ENCODE results near the gene CDT1. TPM values are rescaled to one million over a fixed set of nuclear protein-coding genes. Genes with fewer than 3 reads are reported as not detected.
A peak's percentile ranks its signal among the peaks of the same experiment; 100 is the strongest.
"Not testable (repeated sequence)": the region's sequence is repeated elsewhere in the genome, so short reads cannot be mapped to it uniquely, and the experiment has no call there.

Gene CDT1
- polyA plus RNA-seq, 1 experiment: 2.4 TPM

DNA sequence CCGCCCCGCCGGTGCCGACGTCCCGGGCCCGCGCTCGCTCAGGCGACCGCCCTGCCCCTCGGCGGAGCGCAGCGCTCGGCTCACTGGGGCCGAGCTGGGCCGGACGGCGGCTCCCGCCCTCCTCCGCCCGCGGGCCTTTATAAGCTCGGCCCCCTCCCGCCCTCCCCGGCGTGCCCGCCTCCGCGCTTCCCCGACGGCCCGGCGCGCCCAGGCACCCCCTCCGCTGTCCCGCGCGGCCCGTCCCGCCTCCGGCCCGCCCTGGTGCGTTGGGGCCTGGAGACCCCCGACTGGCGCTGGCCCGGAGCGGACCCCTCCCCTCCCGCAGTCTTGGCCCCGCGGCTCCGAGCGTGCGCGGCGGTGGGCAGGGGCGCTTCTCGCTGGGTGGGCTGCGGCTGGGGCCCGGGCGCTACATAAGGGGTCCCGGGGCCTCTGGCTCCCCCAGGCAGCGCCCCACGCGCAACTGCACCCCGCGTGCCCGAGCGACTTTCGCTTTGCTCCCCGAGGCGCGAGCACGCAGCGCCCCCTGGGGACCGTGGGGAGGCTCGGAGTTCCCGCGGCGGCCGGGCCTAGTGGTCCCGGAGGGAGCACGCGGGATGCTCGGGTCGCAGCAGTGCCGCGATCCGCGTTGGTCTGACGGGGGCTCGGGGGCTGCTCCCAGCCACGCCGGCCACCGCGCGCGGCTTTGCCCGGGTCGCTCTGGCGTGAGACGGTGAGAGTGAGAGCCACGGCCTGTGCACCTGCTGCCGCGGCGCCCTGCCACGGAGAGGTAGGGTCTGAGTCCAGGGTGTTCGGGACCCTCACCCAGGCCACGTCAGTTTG is 18.3 kb upstream of the CDT1 start, which contains the start of gene PIEZO1:
PIEZO1 (minus strand) TSS at position 115 of the 819 bp plus-strand sequence. CDS start 256 bp downstream, outside the sequence.
- H3K4me3 ChIP-seq (ENCODE audit: low read depth, low read length): peak within 1 kb of the TSS; percentile 62
- no peaks in the 10 kb centered on the region for H3K27me3 ChIP-seq (ENCODE audit: control insufficient read depth, insufficient read depth, low read length)
- TF ChIP-seq, protein P1, sequence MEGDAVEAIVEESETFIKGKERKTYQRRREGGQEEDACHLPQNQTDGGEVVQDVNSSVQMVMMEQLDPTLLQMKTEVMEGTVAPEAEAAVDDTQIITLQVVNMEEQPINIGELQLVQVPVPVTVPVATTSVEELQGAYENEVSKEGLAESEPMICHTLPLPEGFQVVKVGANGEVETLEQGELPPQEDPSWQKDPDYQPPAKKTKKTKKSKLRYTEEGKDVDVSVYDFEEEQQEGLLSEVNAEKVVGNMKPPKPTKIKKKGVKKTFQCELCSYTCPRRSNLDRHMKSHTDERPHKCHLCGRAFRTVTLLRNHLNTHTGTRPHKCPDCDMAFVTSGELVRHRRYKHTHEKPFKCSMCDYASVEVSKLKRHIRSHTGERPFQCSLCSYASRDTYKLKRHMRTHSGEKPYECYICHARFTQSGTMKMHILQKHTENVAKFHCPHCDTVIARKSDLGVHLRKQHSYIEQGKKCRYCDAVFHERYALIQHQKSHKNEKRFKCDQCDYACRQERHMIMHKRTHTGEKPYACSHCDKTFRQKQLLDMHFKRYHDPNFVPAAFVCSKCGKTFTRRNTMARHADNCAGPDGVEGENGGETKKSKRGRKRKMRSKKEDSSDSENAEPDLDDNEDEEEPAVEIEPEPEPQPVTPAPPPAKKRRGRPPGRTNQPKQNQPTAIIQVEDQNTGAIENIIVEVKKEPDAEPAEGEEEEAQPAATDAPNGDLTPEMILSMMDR (IDR thresholded peaks at IDR 0.05; ENCODE audit: insufficient read depth, low read depth, low read length): peak; percentile 83
- H3K36me3 ChIP-seq (ENCODE audit: control insufficient read depth, insufficient read depth, low read length): no peaks in the 10 kb centered on the region
- no peak for DNase-seq (ENCODE audit: low read depth)
- POLR2A ChIA-PET: no interaction called here
- CTCF ChIA-PET: interaction anchor here (0.8 to 8.2 kb wide), 8 partner anchors 10 to 52 kb away, joined by 3 to 111 read pairs (median 18); no protein-coding TSS in a partner anchor

DNA sequence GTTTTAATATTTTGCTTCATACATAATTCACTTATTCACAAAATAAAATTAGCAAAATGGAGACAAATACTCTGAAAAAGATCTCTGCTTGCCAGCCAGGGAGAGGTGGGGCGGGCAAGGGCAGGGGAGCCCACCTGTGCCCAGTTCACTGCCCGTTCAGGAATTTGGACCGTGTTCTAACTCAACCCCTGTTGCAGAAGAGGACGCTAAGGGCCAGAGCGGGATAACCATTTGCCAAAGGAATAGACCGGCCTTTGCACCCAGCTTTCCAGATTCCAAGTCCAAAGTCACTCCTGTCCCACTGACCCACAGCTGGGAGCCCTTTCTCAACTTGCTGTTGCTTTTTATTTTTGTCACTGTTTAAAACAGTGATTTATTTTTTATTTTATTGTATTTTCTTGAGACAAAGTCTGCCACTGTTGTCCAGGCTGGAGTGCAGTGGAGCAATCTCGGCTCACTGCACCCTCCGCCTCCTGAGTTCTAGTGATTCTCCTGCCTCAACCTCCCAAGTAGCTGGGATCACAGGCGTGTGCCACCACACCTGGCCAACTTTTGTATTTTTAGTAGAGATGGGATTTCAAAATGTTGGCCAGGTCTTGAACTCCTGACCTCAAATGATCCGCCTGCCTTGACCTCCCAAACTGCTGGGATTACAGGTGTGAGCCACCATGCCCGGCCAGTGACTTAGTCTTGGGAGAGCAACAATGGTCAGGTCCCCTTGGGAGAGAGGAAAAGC is 15.8 kb upstream of the CDT1 start:
- no peaks in the 10 kb centered on the region for H3K36me3 ChIP-seq (ENCODE audit: control insufficient read depth, insufficient read depth, low read length)
- no peak overlapping the region for H3K4me3 ChIP-seq (ENCODE audit: low read depth, low read length)
- ChIA-PET POLR2A (no interaction called here), CTCF (interaction anchor here (0.8 to 4.4 kb wide), 6 partner anchors 8 to 53 kb away, joined by 3 to 35 read pairs (median 12); no protein-coding TSS in a partner anchor)
- TF ChIP-seq, protein P1 (IDR thresholded peaks at IDR 0.05; ENCODE audit: insufficient read depth, low read depth, low read length): no peak
- no peaks in the 10 kb centered on the region for H3K27me3 ChIP-seq (ENCODE audit: control insufficient read depth, insufficient read depth, low read length)
- DNase-seq (ENCODE audit: low read depth): no peak

DNA sequence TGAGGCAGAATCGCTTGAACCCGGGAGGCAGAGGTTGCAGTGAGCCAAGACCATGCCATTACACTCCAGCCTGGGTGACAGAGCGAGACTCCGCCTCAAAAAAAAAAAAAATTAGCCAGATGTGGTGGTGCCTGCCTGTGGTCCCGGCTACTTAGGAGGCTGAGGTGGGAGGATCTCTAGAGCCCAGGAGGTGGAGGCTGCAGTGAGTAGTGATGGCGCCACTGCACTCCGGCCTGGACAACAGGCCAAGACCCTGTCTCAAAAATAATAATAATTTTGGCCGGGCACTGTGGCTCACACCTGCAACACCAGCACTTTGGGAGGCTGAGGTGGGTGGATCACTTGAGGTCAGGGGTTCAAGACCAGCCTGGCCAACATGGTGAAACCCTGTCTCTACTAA is 14.8 kb upstream of the CDT1 start:
- H3K27me3 ChIP-seq (ENCODE audit: control insufficient read depth, insufficient read depth, low read length); DNase-seq (ENCODE audit: low read depth); H3K4me3 ChIP-seq (ENCODE audit: low read depth, low read length); H3K36me3 ChIP-seq (ENCODE audit: control insufficient read depth, insufficient read depth, low read length); POLR2A ChIA-PET: not testable (repeated sequence)
- CTCF ChIA-PET: interaction anchor here (1.1 to 3.7 kb wide), 2 partner anchors 52 to 54 kb away, joined by 3 to 35 read pairs; no protein-coding TSS in a partner anchor

DNA sequence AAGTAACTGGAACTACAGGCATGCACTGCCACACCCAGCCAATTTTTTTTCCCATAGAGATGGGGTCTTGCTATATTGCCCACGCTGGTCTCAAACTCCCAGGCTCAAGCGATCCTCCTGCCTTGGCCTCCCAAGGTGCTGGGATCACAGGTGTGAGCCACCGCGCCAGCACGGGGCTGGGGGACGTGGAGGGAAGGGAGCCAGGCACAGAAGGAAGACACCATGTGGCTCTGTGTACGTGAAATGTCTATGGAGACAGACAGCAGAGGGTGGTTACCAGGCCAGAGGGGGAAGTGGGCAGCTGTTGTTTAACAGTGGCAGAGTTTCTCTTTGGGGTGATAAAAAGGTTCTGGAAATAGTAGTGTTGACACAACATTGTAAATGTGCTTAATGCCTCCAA is 14.0 kb upstream of the CDT1 start:
- no peaks in the 10 kb centered on the region for H3K36me3 ChIP-seq (ENCODE audit: control insufficient read depth, insufficient read depth, low read length)
- ChIA-PET CTCF (no interaction called here), POLR2A (no interaction called here)
- no peak for DNase-seq (ENCODE audit: low read depth)
- TF ChIP-seq, protein P1 (IDR thresholded peaks at IDR 0.05; ENCODE audit: insufficient read depth, low read depth, low read length): no peak
- H3K4me3 ChIP-seq (ENCODE audit: low read depth, low read length): no peak overlapping the region
- H3K27me3 ChIP-seq (ENCODE audit: control insufficient read depth, insufficient read depth, low read length): no peaks in the 10 kb centered on the region

DNA sequence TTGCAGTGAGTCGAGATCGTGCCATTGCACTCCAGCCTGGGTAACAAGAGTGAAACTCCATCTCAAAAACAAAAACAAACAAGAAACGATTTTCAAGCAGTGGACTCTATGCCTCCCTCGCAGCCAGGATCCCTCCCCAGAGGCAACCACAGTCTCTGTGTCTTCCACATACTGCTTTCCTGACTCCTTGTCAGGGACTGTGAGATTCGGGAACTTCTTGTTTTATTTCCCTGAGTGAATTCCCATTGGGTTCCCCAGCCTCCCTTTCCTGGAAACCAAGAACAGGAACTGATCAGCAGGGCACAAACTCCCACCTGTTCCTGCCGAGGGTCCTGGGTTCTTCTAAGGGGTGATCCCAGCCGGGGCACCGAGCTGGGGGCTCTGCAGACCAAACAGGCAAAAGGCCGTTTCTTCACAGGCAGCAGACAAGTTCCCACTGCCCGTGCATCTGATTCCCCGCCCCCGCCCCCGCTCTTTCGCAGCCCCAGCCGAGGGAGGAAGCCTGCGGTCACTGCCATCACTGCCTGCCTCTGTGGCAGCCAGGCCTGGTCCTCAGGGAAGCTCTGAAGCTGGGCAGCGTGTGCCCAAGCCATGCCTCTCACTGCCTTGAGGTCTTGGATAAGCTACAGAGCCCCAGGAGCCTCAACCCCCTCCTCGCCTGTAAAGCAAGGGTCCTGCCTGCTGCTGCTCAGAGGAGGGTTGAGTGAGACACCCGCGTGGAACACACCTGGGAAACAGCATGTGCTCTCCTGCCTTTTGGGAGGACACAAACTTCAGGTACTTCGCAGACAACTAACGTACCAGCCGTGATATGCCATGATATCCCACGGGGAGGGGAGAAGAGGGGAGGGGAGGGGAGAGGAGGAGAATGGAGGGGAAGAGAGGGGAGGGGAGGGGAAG is 13.0 kb upstream of the CDT1 start:
- TF ChIP-seq, protein P1 (IDR thresholded peaks at IDR 0.05; ENCODE audit: insufficient read depth, low read depth, low read length): no peak
- POLR2A ChIA-PET: no interaction called here
- no peak for DNase-seq (ENCODE audit: low read depth)
- Histone ChIP-seq H3K36me3 (ENCODE audit: control insufficient read depth, insufficient read depth, low read length) (no peaks in the 10 kb centered on the region), H3K4me3 (ENCODE audit: low read depth, low read length) (no peak overlapping the region), H3K27me3 (ENCODE audit: control insufficient read depth, insufficient read depth, low read length) (no peaks in the 10 kb centered on the region)
- CTCF ChIA-PET: interaction anchor here (0.8 kb wide), 1 partner anchor 55 kb away, joined by 3 read pairs; no protein-coding TSS in a partner anchor
